ENCODE measurements around the gene TMEM170B. TPM values are rescaled to one million over a fixed set of nuclear protein-coding genes. Genes with fewer than 3 reads are reported as not detected.

The TMEM170B gene
- total and polyA plus RNA-seq, 9 of the 15 experiments (the other 6 are each of a cell fraction or from before 2014, with no cell fraction given) = 0.03 to 0.11 (median 0.07) TPM

- TF ChIP-seq CREB3 (tag; conservative IDR thresholded peaks at IDR 0.05; ENCODE audit: low read depth) = no peak
- TF ChIP-seq SUPT5H (IDR thresholded peaks at IDR 0.05) = no peak
- no peak for TF ChIP-seq IFI16 (CRISPR knock-in tag; IDR thresholded peaks at IDR 0.05)
- TF ChIP-seq MXD1 (CRISPR knock-in tag; IDR thresholded peaks at IDR 0.05; ENCODE audit: borderline replicate concordance, poor library complexity, severe bottlenecking) = no peak
- TF ChIP-seq FOXP1 (CRISPR knock-in tag; IDR thresholded peaks at IDR 0.05) = no peak
- TF ChIP-seq PKNOX1 (IDR thresholded peaks at IDR 0.05) = no peak
- peak; percentile 85 for TF ChIP-seq CEBPG (CRISPR knock-in tag; IDR thresholded peaks at IDR 0.05)
- TF ChIP-seq CEBPG (tag; conservative IDR thresholded peaks at IDR 0.05 in 1 of 2, IDR thresholded peaks at IDR 0.05 in 1 of 2) = peak; percentile 89 to 97
- TF ChIP-seq PBX2 (CRISPR knock-in tag; IDR thresholded peaks at IDR 0.05; ENCODE audit: low read depth) = no peak
- TF ChIP-seq PBX2 (tag; conservative IDR thresholded peaks at IDR 0.05; ENCODE audit: low read depth) = no peak
- no peak for TF ChIP-seq FOXK1 (CRISPR knock-in tag; IDR thresholded peaks at IDR 0.05; ENCODE audit: borderline replicate concordance)
- no peak for TF ChIP-seq KLF13 (tag; IDR thresholded peaks at IDR 0.05; ENCODE audit: borderline replicate concordance, low read depth)
- TF ChIP-seq RAD21 (CRISPR knock-in tag; conservative IDR thresholded peaks at IDR 0.05 in 1 of 2, IDR thresholded peaks at IDR 0.05 in 1 of 2) = peak; percentile 94 to 95
- TF ChIP-seq ZNF586 (CRISPR knock-in tag; conservative IDR thresholded peaks at IDR 0.05) = no peak
- no peak for TF ChIP-seq E4F1 (CRISPR knock-in tag; IDR thresholded peaks at IDR 0.05; ENCODE audit: borderline replicate concordance)
- no peak for TF ChIP-seq ZNF785 (CRISPR knock-in tag; IDR thresholded peaks at IDR 0.05)
- 0 out of 2 replicates have a peak, but pooled peaks have one; percentile 76 for TF ChIP-seq EZH2 (IDR thresholded peaks at IDR 0.05; ENCODE audit: borderline replicate concordance, low read depth, low read length)
- TF ChIP-seq NELFE (IDR thresholded peaks at IDR 0.05; ENCODE audit: insufficient read depth, insufficient read length) = no peak
- no peak for TF ChIP-seq RFX1 (IDR thresholded peaks at IDR 0.05)
- no peak for TF ChIP-seq ZFPM2 (CRISPR knock-in tag; IDR thresholded peaks at IDR 0.05)
These were observed 38.0 kb downstream of the TMEM170B start (continued) for GRCh38 chr6:11575408-11576033.

Data from K562 (cell line).